ENCODE results near the gene WASF2.

DNA sequence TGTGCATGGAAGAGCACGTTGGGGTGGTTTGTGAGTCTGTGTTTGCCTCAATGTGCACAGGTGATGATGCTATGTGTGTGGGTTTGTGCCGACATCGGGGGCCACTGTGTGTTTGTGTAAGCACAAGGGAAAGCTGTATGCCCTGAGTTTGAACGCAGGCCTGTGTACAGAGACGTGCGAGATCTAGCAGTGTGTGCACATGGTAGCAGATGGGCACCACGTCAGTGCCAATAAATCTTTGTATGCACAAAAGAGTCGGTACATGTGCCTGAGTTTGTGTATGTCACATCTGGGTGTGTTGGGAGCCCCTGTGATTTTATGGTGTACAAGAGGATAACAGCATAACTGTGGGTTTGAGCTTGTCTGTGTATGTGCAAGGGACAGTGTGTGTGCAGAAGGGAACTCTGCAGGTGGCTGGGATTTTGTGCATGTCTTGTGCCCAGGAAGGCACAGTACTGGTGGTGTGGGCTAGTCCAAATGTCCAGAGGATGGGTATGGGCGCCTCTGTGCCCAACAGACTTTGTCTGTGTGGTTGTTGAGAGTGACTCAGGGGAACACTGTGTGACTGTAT lies 32.0 kb upstream of the WASF2 start:
- TF ChIP-seq EZH2 (IDR thresholded peaks at IDR 0.05; ENCODE audit: low read depth) (no peak), CTCF (conservative IDR thresholded peaks at IDR 0.05) (no peak)

All from PC-9 (cell line).